Thyroid gland (tissue), 4 donors: ENCODE measurements around the gene RARB.

ENCODE experiments used
- POLR2A ChIP-seq, 2 donors: fragments of 450-650 bp; IDR thresholded peaks; one replicate each; pipeline ENCODE4 v1.6.1; 2017; ENCODE audit warnings: antibody characterized with exemption in 2 of 2, mild to moderate bottlenecking in 2 of 2, moderate library complexity in 1 of 2
- TF ChIP-seq, protein P1 (sequence below), 6 experiments: fragments of 200-600 bp in 3 of 6; fragments of 450-650 bp in 3 of 6; sonication (generic) in 3 of 6; IDR thresholded peaks; one replicate each; pipeline ENCODE4 v1.5.1; 2016 to 2019; ENCODE audit warnings: antibody characterized with exemption in 6 of 6, mild to moderate bottlenecking in 2 of 6, inconsistent platforms in 1 of 6, moderate library complexity in 1 of 6

GRCh38 chr3:25465266-25465860, 37.3 kb downstream of the RARB start:
- TF ChIP-seq, protein P1, sequence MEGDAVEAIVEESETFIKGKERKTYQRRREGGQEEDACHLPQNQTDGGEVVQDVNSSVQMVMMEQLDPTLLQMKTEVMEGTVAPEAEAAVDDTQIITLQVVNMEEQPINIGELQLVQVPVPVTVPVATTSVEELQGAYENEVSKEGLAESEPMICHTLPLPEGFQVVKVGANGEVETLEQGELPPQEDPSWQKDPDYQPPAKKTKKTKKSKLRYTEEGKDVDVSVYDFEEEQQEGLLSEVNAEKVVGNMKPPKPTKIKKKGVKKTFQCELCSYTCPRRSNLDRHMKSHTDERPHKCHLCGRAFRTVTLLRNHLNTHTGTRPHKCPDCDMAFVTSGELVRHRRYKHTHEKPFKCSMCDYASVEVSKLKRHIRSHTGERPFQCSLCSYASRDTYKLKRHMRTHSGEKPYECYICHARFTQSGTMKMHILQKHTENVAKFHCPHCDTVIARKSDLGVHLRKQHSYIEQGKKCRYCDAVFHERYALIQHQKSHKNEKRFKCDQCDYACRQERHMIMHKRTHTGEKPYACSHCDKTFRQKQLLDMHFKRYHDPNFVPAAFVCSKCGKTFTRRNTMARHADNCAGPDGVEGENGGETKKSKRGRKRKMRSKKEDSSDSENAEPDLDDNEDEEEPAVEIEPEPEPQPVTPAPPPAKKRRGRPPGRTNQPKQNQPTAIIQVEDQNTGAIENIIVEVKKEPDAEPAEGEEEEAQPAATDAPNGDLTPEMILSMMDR (IDR thresholded peaks at IDR 0.05), result no peak
- no peak for TF ChIP-seq POLR2A (IDR thresholded peaks at IDR 0.05)
